NOMO-1 treated with DMSO at 0.1 percent for 48 hours (cell line): ENCODE measurements around the gene PDLIM5.
"Not testable (repeated sequence)": the region's sequence is repeated elsewhere in the genome, so short reads cannot be mapped to it uniquely, and the experiment has no call there.

Experiments
- DNase-seq: peaks from one replicate; lab custom pipeline; 2025; ENCODE audit not compliant: unreplicated experiment; lab: John Stamatoyannopoulos, UW

The PDLIM5 gene

GRCh38 chr4:94459462-94460161 is 7.9 kb downstream of the PDLIM5 start:
- DNase-seq: no peak

DNA sequence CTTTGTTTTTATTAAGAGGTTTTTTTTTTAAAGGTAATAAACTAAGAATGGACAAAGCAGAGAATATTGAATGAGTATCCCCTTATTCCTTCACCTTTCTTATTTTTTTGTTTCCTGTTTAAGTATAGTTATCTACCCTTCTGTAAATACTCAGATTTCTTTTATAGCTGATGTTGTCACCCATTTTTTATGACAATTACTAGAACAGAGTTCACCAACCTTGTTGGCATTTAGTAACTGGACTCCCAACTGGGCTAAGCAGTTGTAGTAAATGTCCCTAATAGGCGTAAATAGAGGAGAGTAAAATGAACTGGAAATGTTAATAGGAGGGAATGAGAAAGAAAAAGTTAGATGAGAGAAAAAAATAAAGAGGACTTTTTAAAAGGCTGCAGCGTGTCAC is 9.8 kb downstream of the PDLIM5 start:
- DNase-seq: no peak

DNA sequence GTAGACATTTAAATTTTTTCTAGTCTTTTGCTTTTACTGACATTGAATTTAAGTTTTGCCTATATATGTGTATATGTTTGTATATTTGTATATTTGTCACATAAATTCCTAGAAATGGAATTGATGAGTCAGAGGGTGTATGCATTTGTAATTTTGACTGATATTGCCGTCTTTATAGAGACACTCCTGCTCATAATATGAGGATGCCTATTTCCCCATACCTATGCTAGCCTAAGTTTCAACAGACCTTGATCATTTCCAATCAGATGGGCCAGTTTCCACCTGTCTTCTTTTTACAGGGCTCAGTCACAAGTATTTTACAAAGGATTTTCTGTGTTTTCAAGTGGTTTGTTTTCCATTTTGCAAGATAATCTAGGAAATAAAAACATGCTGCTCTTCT is 10.8 kb downstream of the PDLIM5 start:
- DNase-seq: no peak

DNA sequence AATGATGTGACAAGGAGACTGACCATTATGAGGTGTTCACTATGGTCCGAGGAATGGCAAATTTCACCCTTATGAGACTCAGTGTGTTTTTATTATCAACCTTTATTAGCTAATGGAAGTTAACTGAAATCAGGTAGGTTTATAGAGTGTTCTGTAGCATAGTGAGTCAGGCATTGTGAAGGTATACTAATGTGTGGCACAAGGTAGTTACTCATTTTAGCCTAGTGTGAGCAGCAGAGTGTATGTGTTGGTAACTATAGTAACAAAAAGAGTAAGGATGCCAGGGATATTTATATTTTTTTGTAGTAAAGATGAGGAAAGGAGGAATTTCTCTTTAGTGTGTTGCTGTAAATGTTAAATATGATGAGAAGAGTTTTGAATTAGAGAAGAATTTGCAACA is 12.0 kb downstream of the PDLIM5 start:
- no peak for DNase-seq

- no peak for DNase-seq
Observed at GRCh38 chr4:94466371-94466770, 14.6 kb downstream of the PDLIM5 start.

GRCh38 chr4:94466923-94467322 is 15.2 kb downstream of the PDLIM5 start:
- DNase-seq: no peak

GRCh38 chr4:94468093-94468769 is 16.5 kb downstream of the PDLIM5 start:
- DNase-seq: no peak

DNA sequence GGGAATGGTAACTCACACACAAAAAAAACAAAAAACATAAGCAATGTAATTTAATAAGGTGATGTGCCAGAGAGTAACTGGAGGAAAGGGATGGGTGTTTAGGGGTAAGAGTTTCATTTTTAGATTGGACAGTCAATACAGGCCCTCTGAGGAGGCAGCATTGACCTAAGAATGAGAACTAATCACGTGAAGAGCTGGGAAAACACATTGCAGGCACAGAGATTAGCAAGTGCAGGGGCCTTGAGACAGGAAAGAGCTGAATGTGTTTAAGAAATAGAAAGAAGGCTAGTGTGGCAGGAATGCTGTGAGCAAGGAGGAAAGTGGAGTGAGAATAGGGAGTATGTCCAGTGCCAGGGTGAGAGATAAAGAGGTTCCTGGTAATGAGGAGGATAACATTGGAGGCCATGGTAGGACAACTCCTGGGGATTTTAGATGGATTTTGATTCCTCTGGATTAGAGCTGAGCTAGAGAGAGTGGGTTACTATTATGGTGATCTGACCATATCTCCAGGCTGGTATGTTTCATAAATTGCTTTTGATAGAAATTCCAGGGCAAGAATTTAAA is 17.6 kb downstream of the PDLIM5 start:
- no peak for DNase-seq

DNA sequence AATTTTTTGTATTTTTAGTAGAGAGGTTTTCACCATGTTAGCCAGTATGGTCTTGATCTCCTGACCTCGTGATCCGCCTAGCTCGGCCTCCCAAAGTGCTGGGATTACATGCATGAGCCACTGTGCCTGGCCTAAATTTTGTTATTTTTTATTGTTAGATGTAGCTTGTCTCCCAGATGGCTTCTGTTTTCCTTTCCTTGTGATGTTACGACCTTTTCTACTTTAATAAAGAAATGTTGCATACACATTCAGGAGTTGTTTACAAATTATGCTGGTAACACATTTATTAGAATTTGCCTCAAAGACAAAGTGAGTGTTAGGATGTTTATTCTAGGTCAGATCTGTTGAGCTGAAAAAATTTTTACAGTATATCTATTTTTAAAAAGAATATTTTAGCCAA is 18.4 kb downstream of the PDLIM5 start:
- no peak for DNase-seq

DNA sequence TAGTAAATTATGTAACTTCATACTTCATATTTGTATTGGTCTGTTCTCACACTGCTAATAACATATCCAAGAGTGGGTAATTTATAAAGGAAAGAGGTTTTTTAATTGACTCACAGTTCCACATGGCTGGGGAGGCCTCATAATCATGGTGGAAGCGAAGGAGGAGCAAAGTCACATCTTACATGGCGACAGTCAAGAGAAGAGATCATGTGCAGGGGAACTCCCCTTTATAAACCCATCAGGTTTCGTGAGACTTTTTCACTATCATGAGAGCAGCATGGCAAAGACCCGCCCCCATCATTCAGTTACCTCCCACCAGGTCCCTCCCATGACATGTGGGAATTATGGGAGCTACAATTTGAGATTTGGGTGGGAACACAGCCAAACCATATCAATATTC is 19.0 kb downstream of the PDLIM5 start:
- DNase-seq: not testable (repeated sequence)

DNA sequence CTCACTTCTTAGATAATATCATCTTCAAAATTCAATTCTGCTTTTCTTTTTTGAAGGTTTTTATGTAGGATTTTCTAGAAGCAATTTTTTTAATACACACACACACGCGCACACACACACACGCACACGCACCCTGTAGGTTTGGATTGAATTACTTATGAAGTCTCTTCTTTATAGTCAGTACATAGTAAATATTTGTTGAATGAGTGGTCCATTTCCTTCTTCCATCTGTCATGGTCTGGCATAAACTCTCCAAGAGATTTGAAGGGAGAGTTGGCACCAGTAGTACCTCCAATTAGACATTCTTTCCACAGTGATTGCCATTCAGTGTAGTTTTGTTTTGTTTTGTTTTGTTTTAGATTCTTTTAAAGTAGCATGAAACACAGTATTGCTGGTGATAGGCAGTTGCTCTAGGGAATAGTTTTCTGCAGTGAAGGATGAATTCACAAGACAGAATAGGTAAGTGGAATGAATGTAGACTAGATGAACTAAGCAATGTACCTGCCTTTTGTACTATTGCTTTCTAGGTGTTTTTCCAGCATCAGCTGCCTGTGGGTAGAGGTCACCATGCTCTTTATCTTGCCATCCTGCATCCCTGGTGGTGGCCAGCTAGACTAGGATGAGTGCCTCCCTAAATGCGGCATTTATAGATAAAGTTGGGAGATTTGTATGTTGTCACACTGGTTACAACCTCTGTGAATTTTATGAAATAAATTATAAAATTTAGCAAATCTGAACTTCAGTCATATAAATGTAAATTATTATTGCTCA is 20.5 kb downstream of the PDLIM5 start:
- DNase-seq: no peak

DNA sequence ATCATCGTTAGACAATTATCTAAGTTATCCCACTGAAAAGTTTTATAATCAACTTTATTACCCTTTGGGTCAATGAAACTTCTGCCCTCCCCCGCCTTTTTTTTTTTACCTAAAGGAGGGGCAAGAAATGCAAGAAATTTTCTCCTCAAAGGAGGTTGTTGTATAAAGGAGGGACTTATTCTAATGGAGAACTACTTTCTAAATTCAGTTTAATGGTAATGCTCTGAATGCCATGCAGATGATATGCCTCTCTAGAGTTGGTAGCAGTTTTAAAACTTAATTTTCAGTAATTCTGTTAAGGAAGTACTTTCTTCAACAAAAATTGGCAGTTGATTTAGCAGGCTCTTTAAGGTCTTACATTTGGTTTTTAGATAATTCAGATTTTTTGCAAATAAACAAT is 23.3 kb downstream of the PDLIM5 start:
- no peak for DNase-seq

GRCh38 chr4:94475794-94476193 is 24.1 kb downstream of the PDLIM5 start:
- DNase-seq: no peak

- DNase-seq: no peak
Observed at GRCh38 chr4:94477227-94477626, 25.5 kb downstream of the PDLIM5 start.

GRCh38 chr4:94478805-94479204 is 27.1 kb downstream of the PDLIM5 start:
- not testable (repeated sequence) for DNase-seq

DNA sequence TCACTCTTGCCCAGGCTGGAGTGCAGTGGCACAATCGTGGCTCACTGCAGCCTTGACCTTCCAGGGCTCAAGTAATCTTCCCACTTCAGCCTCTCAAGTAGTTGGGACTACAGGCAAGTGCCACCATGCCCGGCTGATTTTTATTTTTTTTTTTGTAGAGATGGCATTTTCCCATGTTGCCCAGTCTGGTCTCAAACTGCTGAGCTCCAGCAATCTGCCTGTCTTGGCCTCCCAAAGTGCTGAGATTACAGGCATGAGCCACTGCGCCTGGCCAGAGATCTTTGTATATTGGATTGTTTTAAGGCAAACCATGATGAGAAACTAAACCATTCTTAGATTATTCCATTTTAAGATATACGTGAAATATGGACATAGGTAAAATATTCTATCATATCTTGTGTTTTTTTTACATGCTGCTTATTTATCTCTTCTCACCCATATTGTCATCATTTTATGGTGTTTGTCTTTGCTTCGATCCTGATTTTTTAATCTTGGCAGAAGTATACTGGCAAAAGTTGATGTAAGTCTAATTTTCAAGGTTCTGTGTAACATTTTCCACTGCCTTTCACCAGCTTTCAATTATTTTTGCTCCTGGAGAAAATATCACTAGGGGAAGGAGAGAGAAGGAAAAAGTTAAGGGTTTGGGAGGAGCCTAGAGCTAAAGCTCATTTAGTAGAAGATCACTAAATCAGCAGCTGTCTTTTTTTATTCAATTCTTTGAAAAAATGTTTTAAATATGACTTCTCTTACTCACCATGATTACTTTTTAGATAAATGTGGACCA is 27.8 kb downstream of the PDLIM5 start:
- DNase-seq: no peak

DNA sequence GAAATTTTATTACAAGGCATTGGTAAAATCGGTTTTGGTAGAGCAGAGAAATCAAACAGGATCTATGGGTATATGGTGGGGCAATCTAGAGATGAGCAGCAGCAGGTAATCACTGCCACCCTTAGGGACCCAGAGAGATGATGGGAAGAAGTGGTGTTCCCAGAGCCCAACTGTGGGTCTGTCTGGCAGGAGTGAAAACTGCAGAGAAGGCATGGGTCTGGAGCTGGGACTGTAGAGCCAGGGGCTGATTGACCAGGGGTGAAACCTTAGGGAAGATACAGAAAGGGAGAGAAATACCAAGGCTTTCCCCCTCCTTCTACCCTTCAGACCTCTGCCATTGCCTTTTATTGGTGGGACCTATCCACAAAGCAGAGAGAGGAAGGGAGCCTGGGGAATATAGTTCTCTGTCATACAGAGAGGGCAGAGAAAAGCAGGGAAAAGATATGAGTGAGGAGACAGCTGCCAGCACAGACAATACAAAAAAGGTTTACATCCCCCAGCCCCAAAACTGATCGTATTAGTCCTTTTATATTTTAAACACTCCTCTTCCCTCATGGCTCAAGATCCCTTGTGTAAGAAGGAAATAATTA is 28.7 kb downstream of the PDLIM5 start:
- no peak for DNase-seq

DNA sequence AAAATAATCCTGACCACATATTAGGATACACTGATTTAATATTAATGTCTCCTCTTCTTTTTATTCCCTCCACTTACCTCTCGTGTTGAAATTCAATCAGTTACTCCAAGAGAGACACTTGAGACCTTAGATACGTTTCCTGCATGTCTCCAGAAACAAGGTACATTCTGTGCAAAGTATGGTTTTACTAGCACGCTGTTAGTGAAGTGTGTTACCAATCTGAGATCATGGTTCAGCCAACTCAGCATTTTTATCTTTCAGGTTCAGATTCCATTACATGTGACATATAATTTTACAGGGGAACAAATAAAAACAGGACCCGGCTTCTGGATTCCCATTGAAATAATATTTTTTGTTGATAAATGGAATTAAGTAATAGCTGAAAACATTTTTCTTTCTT is 32.2 kb downstream of the PDLIM5 start:
- no peak for DNase-seq

DNA sequence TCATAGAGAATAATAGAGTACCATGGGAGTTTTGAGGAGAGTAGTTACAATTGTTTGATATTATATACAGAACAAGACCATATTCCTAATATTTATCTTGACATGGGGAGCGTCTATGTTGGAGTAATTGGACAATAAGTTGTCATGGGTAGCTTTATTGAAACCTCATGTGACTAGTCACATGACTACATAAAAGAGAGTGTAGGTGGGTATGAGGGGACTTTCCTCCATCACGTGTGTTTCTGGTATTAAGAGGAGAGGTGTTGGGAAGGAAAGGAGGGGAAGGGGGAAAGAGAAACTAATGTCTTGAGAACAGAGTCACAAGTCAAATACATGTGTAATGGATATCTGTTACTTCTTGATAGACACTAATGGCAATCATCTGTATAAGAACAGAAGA is 33.1 kb downstream of the PDLIM5 start:
- no peak for DNase-seq

GRCh38 chr4:94486372-94486801 is 34.6 kb downstream of the PDLIM5 start:
- DNase-seq: no peak

DNA sequence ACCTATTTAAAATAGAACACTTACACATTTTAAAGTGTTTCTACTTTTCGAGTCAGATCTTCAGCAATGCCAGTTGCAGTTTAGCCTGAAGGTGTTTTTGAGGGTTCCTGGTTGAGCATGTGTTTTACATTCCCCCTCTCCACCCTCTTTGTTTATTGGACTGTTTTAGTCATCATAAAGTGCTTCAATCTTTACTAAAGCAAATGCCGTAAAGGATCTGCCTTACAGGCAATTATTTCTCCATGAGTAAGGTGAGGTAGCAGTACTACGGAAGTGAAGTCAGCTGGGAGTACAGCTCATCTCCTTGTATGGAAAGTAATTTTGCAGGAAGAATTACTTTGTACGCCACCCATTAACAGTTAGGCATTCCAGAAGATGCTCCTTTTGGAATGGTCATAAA is 36.9 kb downstream of the PDLIM5 start:
- DNase-seq: no peak
